ENCODE data around the gene ICOS.

The ICOS gene

GRCh38 chr2:203904022-203904421 lies 32.5 kb upstream of the ICOS start:
- ATAC-seq: no peak
- TF ChIP-seq, protein P1, sequence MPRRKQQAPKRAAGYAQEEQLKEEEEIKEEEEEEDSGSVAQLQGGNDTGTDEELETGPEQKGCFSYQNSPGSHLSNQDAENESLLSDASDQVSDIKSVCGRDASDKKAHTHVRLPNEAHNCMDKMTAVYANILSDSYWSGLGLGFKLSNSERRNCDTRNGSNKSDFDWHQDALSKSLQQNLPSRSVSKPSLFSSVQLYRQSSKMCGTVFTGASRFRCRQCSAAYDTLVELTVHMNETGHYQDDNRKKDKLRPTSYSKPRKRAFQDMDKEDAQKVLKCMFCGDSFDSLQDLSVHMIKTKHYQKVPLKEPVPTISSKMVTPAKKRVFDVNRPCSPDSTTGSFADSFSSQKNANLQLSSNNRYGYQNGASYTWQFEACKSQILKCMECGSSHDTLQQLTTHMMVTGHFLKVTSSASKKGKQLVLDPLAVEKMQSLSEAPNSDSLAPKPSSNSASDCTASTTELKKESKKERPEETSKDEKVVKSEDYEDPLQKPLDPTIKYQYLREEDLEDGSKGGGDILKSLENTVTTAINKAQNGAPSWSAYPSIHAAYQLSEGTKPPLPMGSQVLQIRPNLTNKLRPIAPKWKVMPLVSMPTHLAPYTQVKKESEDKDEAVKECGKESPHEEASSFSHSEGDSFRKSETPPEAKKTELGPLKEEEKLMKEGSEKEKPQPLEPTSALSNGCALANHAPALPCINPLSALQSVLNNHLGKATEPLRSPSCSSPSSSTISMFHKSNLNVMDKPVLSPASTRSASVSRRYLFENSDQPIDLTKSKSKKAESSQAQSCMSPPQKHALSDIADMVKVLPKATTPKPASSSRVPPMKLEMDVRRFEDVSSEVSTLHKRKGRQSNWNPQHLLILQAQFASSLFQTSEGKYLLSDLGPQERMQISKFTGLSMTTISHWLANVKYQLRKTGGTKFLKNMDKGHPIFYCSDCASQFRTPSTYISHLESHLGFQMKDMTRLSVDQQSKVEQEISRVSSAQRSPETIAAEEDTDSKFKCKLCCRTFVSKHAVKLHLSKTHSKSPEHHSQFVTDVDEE (CRISPR knock-in tag; IDR thresholded peaks at IDR 0.05): no peak
- no peak for TF ChIP-seq TCF4 (CRISPR knock-in tag; IDR thresholded peaks at IDR 0.05; ENCODE audit: borderline replicate concordance)
- TF ChIP-seq OSR1 (CRISPR knock-in tag; IDR thresholded peaks at IDR 0.05): no peak
- TF ChIP-seq CREB5 (CRISPR knock-in tag; IDR thresholded peaks at IDR 0.05; ENCODE audit: low read depth): no peak
- TF ChIP-seq ARNTL (CRISPR knock-in tag; IDR thresholded peaks at IDR 0.05; ENCODE audit: borderline replicate concordance, low read depth): no peak
- TF ChIP-seq RARB (CRISPR knock-in tag; IDR thresholded peaks at IDR 0.05): no peak
- no peak for TF ChIP-seq SNAI2 (CRISPR knock-in tag; IDR thresholded peaks at IDR 0.05)

DNA sequence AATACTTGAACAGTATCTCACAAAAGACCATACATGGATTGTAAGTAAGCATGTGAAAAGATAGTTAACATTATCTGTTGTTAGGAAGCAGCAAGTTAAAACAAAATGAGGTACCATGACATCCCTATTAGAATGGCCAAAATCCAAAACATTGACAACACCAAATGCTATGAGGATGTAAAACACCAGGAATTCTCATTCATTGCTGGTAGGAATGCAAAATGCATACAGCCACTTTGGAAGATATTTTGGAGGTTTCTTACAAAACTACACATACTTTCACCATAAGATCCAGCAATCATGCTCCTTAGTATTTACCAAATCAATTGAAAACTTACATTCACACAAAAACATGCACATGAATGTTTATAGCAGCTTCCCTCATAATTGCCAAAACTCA lies 30.9 kb upstream of the ICOS start:
- TF ChIP-seq GLIS3 (CRISPR knock-in tag; IDR thresholded peaks at IDR 0.05) (no peak), CREB5 (CRISPR knock-in tag; IDR thresholded peaks at IDR 0.05; ENCODE audit: low read depth) (no peak), RARB (CRISPR knock-in tag; IDR thresholded peaks at IDR 0.05) (no peak), BACH2 (CRISPR knock-in tag; IDR thresholded peaks at IDR 0.05; ENCODE audit: borderline replicate concordance) (no peak), ISL1 (CRISPR knock-in tag; IDR thresholded peaks at IDR 0.05) (no peak), SNAI2 (CRISPR knock-in tag; IDR thresholded peaks at IDR 0.05) (no peak), ESRRG (CRISPR knock-in tag; IDR thresholded peaks at IDR 0.05) (no peak), PPARA (CRISPR knock-in tag; IDR thresholded peaks at IDR 0.05; ENCODE audit: borderline replicate concordance) (no peak)
- TF ChIP-seq, protein P2, sequence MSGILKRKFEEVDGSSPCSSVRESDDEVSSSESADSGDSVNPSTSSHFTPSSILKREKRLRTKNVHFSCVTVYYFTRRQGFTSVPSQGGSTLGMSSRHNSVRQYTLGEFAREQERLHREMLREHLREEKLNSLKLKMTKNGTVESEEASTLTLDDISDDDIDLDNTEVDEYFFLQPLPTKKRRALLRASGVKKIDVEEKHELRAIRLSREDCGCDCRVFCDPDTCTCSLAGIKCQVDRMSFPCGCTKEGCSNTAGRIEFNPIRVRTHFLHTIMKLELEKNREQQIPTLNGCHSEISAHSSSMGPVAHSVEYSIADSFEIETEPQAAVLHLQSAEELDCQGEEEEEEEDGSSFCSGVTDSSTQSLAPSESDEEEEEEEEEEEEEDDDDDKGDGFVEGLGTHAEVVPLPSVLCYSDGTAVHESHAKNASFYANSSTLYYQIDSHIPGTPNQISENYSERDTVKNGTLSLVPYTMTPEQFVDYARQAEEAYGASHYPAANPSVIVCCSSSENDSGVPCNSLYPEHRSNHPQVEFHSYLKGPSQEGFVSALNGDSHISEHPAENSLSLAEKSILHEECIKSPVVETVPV (CRISPR knock-in tag; IDR thresholded peaks at IDR 0.05): no peak
- no peak for ATAC-seq

- ATAC-seq: no peak
- TF ChIP-seq ZNF565 (CRISPR knock-in tag; conservative IDR thresholded peaks at IDR 0.05; ENCODE audit: low read depth) (no peak), ZFP30 (CRISPR knock-in tag; IDR thresholded peaks at IDR 0.05) (no peak), CREB5 (CRISPR knock-in tag; IDR thresholded peaks at IDR 0.05; ENCODE audit: low read depth) (no peak), TOX (CRISPR knock-in tag; IDR thresholded peaks at IDR 0.05; ENCODE audit: borderline replicate concordance) (no peak), ARNTL (CRISPR knock-in tag; IDR thresholded peaks at IDR 0.05; ENCODE audit: borderline replicate concordance, low read depth) (no peak)
- TF ChIP-seq, protein P2 (CRISPR knock-in tag; IDR thresholded peaks at IDR 0.05): no peak
Measured at GRCh38 chr2:203908066-203908796, 28.3 kb upstream of the ICOS start.

DNA sequence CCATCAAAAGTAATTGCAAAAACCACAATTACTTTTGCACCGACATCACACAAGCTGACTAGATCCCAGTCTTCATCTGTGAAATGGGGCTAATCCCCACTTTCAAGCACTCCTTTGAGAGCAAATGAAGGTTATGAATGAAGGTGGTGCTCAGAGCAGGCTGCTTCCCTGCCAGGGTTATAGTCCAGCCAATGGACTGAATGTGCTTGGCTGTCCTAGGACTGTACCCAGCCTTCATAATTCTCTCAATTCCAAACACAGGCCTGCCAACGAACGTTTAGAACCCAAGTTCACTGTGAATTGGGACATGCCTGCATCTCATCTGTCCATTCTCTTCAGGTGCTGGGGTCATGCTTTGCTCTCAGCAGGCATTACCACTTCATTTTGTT lies 27.8 kb upstream of the ICOS start:
- no peak for ATAC-seq
- TF ChIP-seq RARB (CRISPR knock-in tag; IDR thresholded peaks at IDR 0.05) (no peak), ZFP30 (CRISPR knock-in tag; IDR thresholded peaks at IDR 0.05) (no peak), BACH2 (CRISPR knock-in tag; IDR thresholded peaks at IDR 0.05; ENCODE audit: borderline replicate concordance) (no peak), OSR1 (CRISPR knock-in tag; IDR thresholded peaks at IDR 0.05) (no peak)
- TF ChIP-seq, protein P2 (CRISPR knock-in tag; IDR thresholded peaks at IDR 0.05): no peak
- TF ChIP-seq, protein P1 (CRISPR knock-in tag; IDR thresholded peaks at IDR 0.05): no peak
- TF ChIP-seq, protein P3, sequence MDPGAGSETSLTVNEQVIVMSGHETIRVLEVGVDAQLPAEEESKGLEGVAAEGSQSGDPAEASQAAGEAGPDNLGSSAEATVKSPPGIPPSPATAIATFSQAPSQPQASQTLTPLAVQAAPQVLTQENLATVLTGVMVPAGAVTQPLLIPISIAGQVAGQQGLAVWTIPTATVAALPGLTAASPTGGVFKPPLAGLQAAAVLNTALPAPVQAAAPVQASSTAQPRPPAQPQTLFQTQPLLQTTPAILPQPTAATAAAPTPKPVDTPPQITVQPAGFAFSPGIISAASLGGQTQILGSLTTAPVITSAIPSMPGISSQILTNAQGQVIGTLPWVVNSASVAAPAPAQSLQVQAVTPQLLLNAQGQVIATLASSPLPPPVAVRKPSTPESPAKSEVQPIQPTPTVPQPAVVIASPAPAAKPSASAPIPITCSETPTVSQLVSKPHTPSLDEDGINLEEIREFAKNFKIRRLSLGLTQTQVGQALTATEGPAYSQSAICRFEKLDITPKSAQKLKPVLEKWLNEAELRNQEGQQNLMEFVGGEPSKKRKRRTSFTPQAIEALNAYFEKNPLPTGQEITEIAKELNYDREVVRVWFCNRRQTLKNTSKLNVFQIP (CRISPR knock-in tag; IDR thresholded peaks at IDR 0.05; ENCODE audit: borderline replicate concordance, low read depth): no peak

All from SK-N-SH treated with all-trans-retinoic acid at 6 μM for 48 hours (cell line).